Activated CD4-positive, alpha-beta memory T cell treated with anti-CD3 and anti-CD28 coated beads for 36 hours (primary cell): ENCODE results near the gene DVL2. TPM values are rescaled to one million over a fixed set of nuclear protein-coding genes. Genes with fewer than 3 reads are reported as not detected.
A peak's percentile ranks its signal among the peaks of the same experiment; 100 is the strongest.

ENCODE experiments used
- CTCF ChIA-PET: fragments of 350-600 bp; sonication (Branson Sonifier 250); formaldehyde crosslinking; loops from one replicate; lab custom pipeline; 2021; ENCODE audit warnings: antibody characterized with exemption, inconsistent platforms; lab: Charles Lee
- POLR2A ChIA-PET: fragments of 350-600 bp; sonication (Branson Sonifier 250); formaldehyde crosslinking; loops from one replicate; lab custom pipeline; 2021; ENCODE audit warnings: antibody characterized with exemption; lab: Charles Lee
- DNase-seq: peaks from one replicate; pipeline ENCODE4 v3.0.0-alpha.2; 2020
- H3K27ac Mint-ChIP-seq: one replicate; pipeline ENCODE4 v1.8.0; 2021; ENCODE audit warnings: mixed read lengths
- H3K27me3 Mint-ChIP-seq: one replicate; pipeline ENCODE4 v1.8.0; 2021; ENCODE audit warnings: mixed read lengths
- H3K36me3 Mint-ChIP-seq: one replicate; pipeline ENCODE4 v1.8.0; 2021; ENCODE audit warnings: mixed read lengths
- H3K4me1 Mint-ChIP-seq: one replicate; pipeline ENCODE4 v1.8.0; 2021; ENCODE audit warnings: low read depth, mixed read lengths
- H3K4me3 Mint-ChIP-seq: one replicate; pipeline ENCODE4 v1.8.0; 2021; ENCODE audit warnings: mild to moderate bottlenecking, mixed read lengths
- H3K9me3 Mint-ChIP-seq: one replicate; pipeline ENCODE4 v1.8.0; 2021; ENCODE audit warnings: mixed read lengths
- intact Hi-C: fragments of 100-400 bp; cut with micrococcal nuclease; formaldehyde crosslinking; loops from one replicate; pipeline ENCODE4 v1.15.1; 2023
- total RNA-seq, 2 experiments: library from RNA; stranded (reverse); gene quantifications; one replicate each; pipeline ENCODE4 v1.2.3, GENCODE V29; 2021

Gene DVL2
- total RNA-seq, 2 experiments from 2014 or later, result 44.7 to 48.2 TPM

GRCh38 chr17:7223375-7223774 is 10.9 kb downstream of the DVL2 start:
- DNase-seq, result no peak
- H3K36me3 Mint-ChIP-seq, result peaks cover 36% of the 10 kb centered on the region
- CTCF ChIA-PET, result no interaction called here
- no peaks in the 10 kb centered on the region for H3K27me3 Mint-ChIP-seq
- intact Hi-C loops, result no loop called here
- H3K27ac Mint-ChIP-seq, result no peak overlapping the region
- no peaks in the 10 kb centered on the region for H3K9me3 Mint-ChIP-seq
- H3K4me1 Mint-ChIP-seq, result peaks cover 30% of the 10 kb centered on the region
- no peak overlapping the region for H3K4me3 Mint-ChIP-seq
- POLR2A ChIA-PET, result interaction anchor here (2.5 to 4.9 kb wide), 2 partner anchors 11 to 73 kb away, joined by 5 to 33 read pairs; partner anchors contain the start of gene DVL2

GRCh38 chr17:7222972-7223292 is 11.4 kb downstream of the DVL2 start:
- H3K27me3 Mint-ChIP-seq, result no peaks in the 10 kb centered on the region
- CTCF ChIA-PET, result no interaction called here
- intact Hi-C loops, result no loop called here

GRCh38 chr17:7222093-7222971 is 12.0 kb downstream of the DVL2 start:
- no peaks in the 10 kb centered on the region for H3K27me3 Mint-ChIP-seq
- CTCF ChIA-PET, result interaction anchor here (1.5 to 4.2 kb wide), 2 partner anchors 16 to 339 kb away, joined by 4 to 34 read pairs; partner anchors contain the start of gene PHF23
- POLR2A ChIA-PET, result interaction anchor here (2.5 to 4.9 kb wide), 2 partner anchors 12 to 74 kb away, joined by 5 to 33 read pairs; partner anchors contain the start of gene DVL2
- peaks cover 34% of the 10 kb centered on the region for H3K4me1 Mint-ChIP-seq
- H3K36me3 Mint-ChIP-seq, result peaks cover 31% of the 10 kb centered on the region
- no peak for DNase-seq
- H3K27ac Mint-ChIP-seq, result peak overlapping the region; percentile 92
- intact Hi-C loops, result no loop called here
- no peak overlapping the region for H3K4me3 Mint-ChIP-seq
- H3K9me3 Mint-ChIP-seq, result no peaks in the 10 kb centered on the region

More at GRCh38 chr17:7222972-7223292, 11.4 kb downstream of the DVL2 start:
- no peaks in the 10 kb centered on the region for H3K9me3 Mint-ChIP-seq
- DNase-seq, result no peak
- POLR2A ChIA-PET, result interaction anchor here (2.5 to 4.9 kb wide), 2 partner anchors 11 to 74 kb away, joined by 5 to 33 read pairs; partner anchors contain the start of gene DVL2
- H3K4me3 Mint-ChIP-seq, result no peak overlapping the region
- H3K36me3 Mint-ChIP-seq, result peaks cover 32% of the 10 kb centered on the region
- H3K4me1 Mint-ChIP-seq, result peaks cover 30% of the 10 kb centered on the region
- no peak overlapping the region for H3K27ac Mint-ChIP-seq

GRCh38 chr17:7221278-7222092 is 12.8 kb downstream of the DVL2 start:
- Mint-ChIP-seq H3K9me3 (no peaks in the 10 kb centered on the region), H3K4me3 (peak overlapping the region; percentile 90), H3K27ac (peak overlapping the region; percentile 92), H3K4me1 (peaks cover 38% of the 10 kb centered on the region), H3K36me3 (peaks cover 31% of the 10 kb centered on the region), H3K27me3 (no peaks in the 10 kb centered on the region)
- intact Hi-C loops, result loop anchor here (1.0 to 2.0 kb wide), 2 partner anchors 13 to 75 kb away; partner anchors contain the start of gene DVL2
- CTCF ChIA-PET, result interaction anchor here (0.8 to 4.2 kb wide), 13 partner anchors 8 to 339 kb away, joined by 3 to 48 read pairs (median 8); partner anchors contain the start of genes CTDNEP1, DVL2, ELP5 and GABARAP
- POLR2A ChIA-PET, result interaction anchor here (0.5 to 4.9 kb wide), 11 partner anchors 8 to 642 kb away, joined by 3 to 33 read pairs (median 5); partner anchors contain the start of genes DVL2, GABARAP and PHF23
- DNase-seq, result no peak

GRCh38 chr17:7220593-7221277 is 13.6 kb downstream of the DVL2 start:
- Mint-ChIP-seq H3K27ac (peak overlapping the region; percentile 92), H3K9me3 (no peaks in the 10 kb centered on the region), H3K4me3 (peak overlapping the region; percentile 90), H3K27me3 (no peaks in the 10 kb centered on the region), H3K36me3 (peaks cover 28% of the 10 kb centered on the region), H3K4me1 (peaks cover 45% of the 10 kb centered on the region)
- intact Hi-C loops, result loop anchor here (1.0 to 2.0 kb wide), 2 partner anchors 14 to 76 kb away; partner anchors contain the start of gene DVL2
- POLR2A ChIA-PET, result interaction anchor here (0.5 to 4.9 kb wide), 10 partner anchors 9 to 641 kb away, joined by 3 to 33 read pairs (median 4); partner anchors contain the start of genes DVL2, GABARAP and PHF23
- DNase-seq, result peak; percentile 82
- CTCF ChIA-PET, result interaction anchor here (0.8 to 4.2 kb wide), 14 partner anchors 9 to 340 kb away, joined by 3 to 48 read pairs (median 8); partner anchors contain the start of genes CTDNEP1, DVL2, ELP5 and GABARAP

- DNase-seq, result peak; percentile 90
- Mint-ChIP-seq H3K36me3 (peaks cover 25% of the 10 kb centered on the region), H3K4me3 (peak within 1 kb of the TSS; percentile 90), H3K27me3 (no peaks in the 10 kb centered on the region), H3K27ac (peak within 1 kb of the TSS; percentile 92), H3K4me1 (peaks cover 53% of the 10 kb centered on the region), H3K9me3 (no peaks in the 10 kb centered on the region)
- POLR2A ChIA-PET, result interaction anchor here (0.6 to 4.9 kb wide), 11 partner anchors 10 to 175 kb away, joined by 3 to 33 read pairs (median 4); partner anchors contain the start of genes DVL2, GABARAP and PHF23
- CTCF ChIA-PET, result interaction anchor here (0.8 to 4.2 kb wide), 15 partner anchors 10 to 174 kb away, joined by 3 to 48 read pairs (median 8); partner anchors contain the start of genes CTDNEP1, DVL2, ELP5 and GABARAP
- intact Hi-C loops, result loop anchor here (2.0 kb wide), 1 partner anchor 77 kb away; no protein-coding TSS in a partner anchor
These were observed 14.3 kb downstream of the DVL2 start, which contains the start of the genes ACADVL and DLG4 for GRCh38 chr17:7219812-7220592. TSS of gene ACADVL (plus strand) at chr17:7219938. CDS start at chr17:7219985, 47 bp downstream. TSS of gene DLG4 (minus strand) at chr17:7219836.

GRCh38 chr17:7219229-7219811 is 15.0 kb downstream of the DVL2 start:
- Mint-ChIP-seq H3K36me3 (peaks cover 25% of the 10 kb centered on the region), H3K4me3 (peak overlapping the region; percentile 90), H3K27me3 (peaks cover 1% of the 10 kb centered on the region), H3K9me3 (no peaks in the 10 kb centered on the region), H3K4me1 (peaks cover 56% of the 10 kb centered on the region), H3K27ac (peak overlapping the region; percentile 92)
- intact Hi-C loops, result no loop called here
- ChIA-PET POLR2A (interaction anchor here (0.6 to 4.9 kb wide), 6 partner anchors 11 to 173 kb away, joined by 3 to 33 read pairs (median 5); partner anchors contain the start of genes DVL2, GABARAP and PHF23), CTCF (interaction anchor here (0.9 to 4.2 kb wide), 8 partner anchors 10 to 173 kb away, joined by 3 to 48 read pairs (median 8); partner anchors contain the start of genes GABARAP and PHF23)
- DNase-seq, result no peak

GRCh38 chr17:7218758-7219157 is 15.6 kb downstream of the DVL2 start:
- peaks cover 1% of the 10 kb centered on the region for H3K27me3 Mint-ChIP-seq
- intact Hi-C loops, result no loop called here

GRCh38 chr17:7218166-7218565 is 16.2 kb downstream of the DVL2 start:
- no peak overlapping the region for H3K27ac Mint-ChIP-seq
- intact Hi-C loops, result no loop called here
- POLR2A ChIA-PET, result interaction anchor here (0.6 to 3.2 kb wide), 4 partner anchors 21 to 172 kb away, joined by 4 to 19 read pairs (median 4); partner anchors contain the start of genes GABARAP and PHF23
- H3K4me3 Mint-ChIP-seq, result no peak overlapping the region
- no peaks in the 10 kb centered on the region for H3K9me3 Mint-ChIP-seq
- peaks cover 1% of the 10 kb centered on the region for H3K27me3 Mint-ChIP-seq
- H3K36me3 Mint-ChIP-seq, result peaks cover 15% of the 10 kb centered on the region
- DNase-seq, result no peak
- CTCF ChIA-PET, result interaction anchor here (4.2 kb wide), 1 partner anchor 20 kb away, joined by 34 read pairs; the partner anchor contains the start of gene PHF23
- peaks cover 67% of the 10 kb centered on the region for H3K4me1 Mint-ChIP-seq

More at GRCh38 chr17:7218758-7219157, 15.6 kb downstream of the DVL2 start:
- ChIA-PET CTCF (interaction anchor here (0.9 to 4.2 kb wide), 5 partner anchors 14 to 173 kb away, joined by 3 to 48 read pairs (median 19); partner anchors contain the start of genes GABARAP and PHF23), POLR2A (interaction anchor here (1.5 to 3.2 kb wide), 4 partner anchors 11 to 173 kb away, joined by 4 to 19 read pairs (median 5); partner anchors contain the start of genes GABARAP and PHF23)
- DNase-seq, result no peak
- H3K4me3 Mint-ChIP-seq, result no peak overlapping the region
- H3K9me3 Mint-ChIP-seq, result no peaks in the 10 kb centered on the region
- H3K27ac Mint-ChIP-seq, result peak overlapping the region; percentile 92
- peaks cover 61% of the 10 kb centered on the region for H3K4me1 Mint-ChIP-seq
- peaks cover 21% of the 10 kb centered on the region for H3K36me3 Mint-ChIP-seq
